Body of pancreas (tissue), 4 donors: ENCODE measurements around the gene IGIP.

Source experiments
- CTCF ChIP-seq, 7 experiments: fragments of 450-650 bp in 4 of 7; fragments of 200-600 bp in 3 of 7; sonication (generic) in 3 of 7; IDR thresholded peaks; one replicate each; pipeline ENCODE4 v1.5.1; 2016 to 2019; ENCODE audit warnings: antibody characterized with exemption in 7 of 7
- POLR2A ChIP-seq, 3 donors: fragments of 450-650 bp; IDR thresholded peaks; one replicate each; pipeline ENCODE4 v1.6.1; 2016; ENCODE audit warnings: antibody characterized with exemption in 3 of 3, mild to moderate bottlenecking in 2 of 3

GRCh38 chr5:140111859-140112551 lies 13.7 kb upstream of the IGIP start:
- TF ChIP-seq CTCF (IDR thresholded peaks at IDR 0.05) (no peak), POLR2A (IDR thresholded peaks at IDR 0.05) (no peak)
